ENCODE measurements around the gene DCTD. TPM values are rescaled to one million over a fixed set of nuclear protein-coding genes. Genes with fewer than 3 reads are reported as not detected.
A peak's percentile ranks its signal among the peaks of the same experiment; 100 is the strongest.

Gene DCTD
- total RNA-seq, 2 donors from 2014 or later, result 112 to 126 TPM

GRCh38 chr4:182928061-182928460 lies 10.9 kb upstream of the DCTD start:
- Mint-ChIP-seq H3K27me3 (ENCODE audit: low read depth) (no peaks in the 10 kb centered on the region), H3K36me3 (ENCODE audit: insufficient read depth in 2 of 2) (no peaks in the 10 kb centered on the region), H3K4me1 (ENCODE audit: low read depth) (no peaks in the 10 kb centered on the region), H3K27ac (no peak overlapping the region), H3K9me3 (no peaks in the 10 kb centered on the region), H3K4me3 (no peak overlapping the region)
- ATAC-seq (replicated peaks in 1 of 2) (no peak), DNase-seq (peak; percentile 9)

- ATAC-seq (replicated peaks in 1 of 2), result no peak
- H3K36me3 Mint-ChIP-seq (ENCODE audit: insufficient read depth in 2 of 2), result no peaks in the 10 kb centered on the region
Measured at GRCh38 chr4:182927505-182927904, 10.3 kb upstream of the DCTD start.

GRCh38 chr4:182925855-182926254 lies 8.7 kb upstream of the DCTD start:
- H3K27me3 Mint-ChIP-seq (ENCODE audit: low read depth), result no peaks in the 10 kb centered on the region
- ATAC-seq (replicated peaks in 1 of 2) (no peak), DNase-seq (no peak)
- no peaks in the 10 kb centered on the region for H3K9me3 Mint-ChIP-seq
- H3K4me1 Mint-ChIP-seq (ENCODE audit: low read depth), result no peaks in the 10 kb centered on the region
- H3K36me3 Mint-ChIP-seq (ENCODE audit: insufficient read depth in 2 of 2), result no peaks in the 10 kb centered on the region
- no peak overlapping the region for H3K4me3 Mint-ChIP-seq
- no peak overlapping the region for H3K27ac Mint-ChIP-seq

More at GRCh38 chr4:182927505-182927904, 10.3 kb upstream of the DCTD start:
- Mint-ChIP-seq H3K27me3 (ENCODE audit: low read depth) (no peaks in the 10 kb centered on the region), H3K4me1 (ENCODE audit: low read depth) (no peaks in the 10 kb centered on the region), H3K4me3 (no peak overlapping the region), H3K9me3 (no peaks in the 10 kb centered on the region), H3K27ac (no peak overlapping the region)
- DNase-seq, result no peak

GRCh38 chr4:182925298-182925757 lies 8.1 kb upstream of the DCTD start:
- no peaks in the 10 kb centered on the region for H3K27me3 Mint-ChIP-seq (ENCODE audit: low read depth)
- ATAC-seq (replicated peaks in 1 of 2) (peak; percentile 95 to 98), DNase-seq (peak; percentile 60 to 62)
- H3K9me3 Mint-ChIP-seq, result no peaks in the 10 kb centered on the region
- no peak overlapping the region for H3K4me3 Mint-ChIP-seq
- H3K27ac Mint-ChIP-seq, result no peak overlapping the region
- no peaks in the 10 kb centered on the region for H3K4me1 Mint-ChIP-seq (ENCODE audit: low read depth)
- no peaks in the 10 kb centered on the region for H3K36me3 Mint-ChIP-seq (ENCODE audit: insufficient read depth in 2 of 2)

- DNase-seq (no peak), ATAC-seq (replicated peaks in 1 of 2) (no peak)
- H3K27me3 Mint-ChIP-seq (ENCODE audit: low read depth), result no peaks in the 10 kb centered on the region
- H3K4me1 Mint-ChIP-seq (ENCODE audit: low read depth), result peaks cover 7% of the 10 kb centered on the region
- H3K36me3 Mint-ChIP-seq (ENCODE audit: insufficient read depth in 2 of 2), result no peaks in the 10 kb centered on the region
- no peaks in the 10 kb centered on the region for H3K9me3 Mint-ChIP-seq
- no peak overlapping the region for H3K27ac Mint-ChIP-seq
- H3K4me3 Mint-ChIP-seq, result no peak overlapping the region
Measured at GRCh38 chr4:182924497-182924896, 7.3 kb upstream of the DCTD start.

GRCh38 chr4:182923796-182924340 lies 6.7 kb upstream of the DCTD start:
- no peak overlapping the region for H3K27ac Mint-ChIP-seq
- DNase-seq, result no peak
- H3K36me3 Mint-ChIP-seq (ENCODE audit: insufficient read depth in 2 of 2), result no peaks in the 10 kb centered on the region
- H3K27me3 Mint-ChIP-seq (ENCODE audit: low read depth), result no peaks in the 10 kb centered on the region
- no peak overlapping the region for H3K4me3 Mint-ChIP-seq
- H3K9me3 Mint-ChIP-seq, result no peaks in the 10 kb centered on the region
- ATAC-seq (replicated peaks in 1 of 2), result no peak
- H3K4me1 Mint-ChIP-seq (ENCODE audit: low read depth), result peaks cover 12% of the 10 kb centered on the region

- H3K36me3 Mint-ChIP-seq (ENCODE audit: insufficient read depth in 2 of 2), result no peaks in the 10 kb centered on the region
- no peak overlapping the region for H3K4me3 Mint-ChIP-seq
- no peak overlapping the region for H3K27ac Mint-ChIP-seq
- no peaks in the 10 kb centered on the region for H3K27me3 Mint-ChIP-seq (ENCODE audit: low read depth)
- ATAC-seq (replicated peaks in 1 of 2), result no peak
- no peak for DNase-seq
- peaks cover 17% of the 10 kb centered on the region for H3K4me1 Mint-ChIP-seq (ENCODE audit: low read depth)
- no peaks in the 10 kb centered on the region for H3K9me3 Mint-ChIP-seq
Measured at GRCh38 chr4:182923366-182923765, 6.2 kb upstream of the DCTD start.

GRCh38 chr4:182922501-182923284 lies 5.5 kb upstream of the DCTD start:
- Mint-ChIP-seq H3K4me3 (no peak overlapping the region), H3K4me1 (ENCODE audit: low read depth) (peaks cover 23% of the 10 kb centered on the region), H3K36me3 (ENCODE audit: insufficient read depth in 2 of 2) (no peaks in the 10 kb centered on the region), H3K9me3 (no peaks in the 10 kb centered on the region), H3K27ac (no peak overlapping the region), H3K27me3 (ENCODE audit: low read depth) (no peaks in the 10 kb centered on the region)
- ATAC-seq (replicated peaks in 1 of 2) (no peak), DNase-seq (no peak)

GRCh38 chr4:182921608-182922007 lies 4.4 kb upstream of the DCTD start:
- H3K36me3 Mint-ChIP-seq (ENCODE audit: insufficient read depth in 2 of 2), result no peaks in the 10 kb centered on the region
- H3K4me1 Mint-ChIP-seq (ENCODE audit: low read depth), result peaks cover 23% of the 10 kb centered on the region
- no peaks in the 10 kb centered on the region for H3K9me3 Mint-ChIP-seq
- H3K27ac Mint-ChIP-seq, result no peak overlapping the region
- ATAC-seq (replicated peaks in 1 of 2) (no peak), DNase-seq (no peak)
- H3K4me3 Mint-ChIP-seq, result no peak overlapping the region
- H3K27me3 Mint-ChIP-seq (ENCODE audit: low read depth), result no peaks in the 10 kb centered on the region

- ATAC-seq (replicated peaks in 1 of 2) (no peak), DNase-seq (no peak)
- peaks cover 32% of the 10 kb centered on the region for H3K4me1 Mint-ChIP-seq (ENCODE audit: low read depth)
- no peaks in the 10 kb centered on the region for H3K27me3 Mint-ChIP-seq (ENCODE audit: low read depth)
- no peak overlapping the region for H3K27ac Mint-ChIP-seq
- no peaks in the 10 kb centered on the region for H3K36me3 Mint-ChIP-seq (ENCODE audit: insufficient read depth in 2 of 2)
- no peak overlapping the region for H3K4me3 Mint-ChIP-seq
- H3K9me3 Mint-ChIP-seq, result no peaks in the 10 kb centered on the region
Measured at GRCh38 chr4:182920676-182921075, 3.5 kb upstream of the DCTD start.

GRCh38 chr4:182918791-182919302 lies 1.7 kb upstream of the DCTD start:
- DNase-seq (peak; percentile 25 to 41), ATAC-seq (replicated peaks in 1 of 2) (peak; percentile 26 to 57)
- no peaks in the 10 kb centered on the region for H3K27me3 Mint-ChIP-seq (ENCODE audit: low read depth)
- peaks cover 47% of the 10 kb centered on the region for H3K4me1 Mint-ChIP-seq (ENCODE audit: low read depth)
- H3K36me3 Mint-ChIP-seq (ENCODE audit: insufficient read depth in 2 of 2), result peaks cover 0 to under 1% of the 10 kb centered on the region in 2 donors
- no peaks in the 10 kb centered on the region for H3K9me3 Mint-ChIP-seq
- peak overlapping the region; percentile 64 to 73 for H3K4me3 Mint-ChIP-seq
- peak overlapping the region; percentile 92 for H3K27ac Mint-ChIP-seq

- DNase-seq (no peak), ATAC-seq (replicated peaks in 1 of 2) (peak in 1 of 2 donors; percentile 1)
- Mint-ChIP-seq H3K27me3 (ENCODE audit: low read depth) (no peaks in the 10 kb centered on the region), H3K9me3 (no peaks in the 10 kb centered on the region), H3K4me1 (ENCODE audit: low read depth) (peaks cover 54% of the 10 kb centered on the region), H3K4me3 (peak overlapping the region; percentile 64 to 73), H3K27ac (peak overlapping the region; percentile 92), H3K36me3 (ENCODE audit: insufficient read depth in 2 of 2) (peaks cover 2% of the 10 kb centered on the region in 2 donors)
Measured at GRCh38 chr4:182918044-182918607, 940 bp upstream of the DCTD start.

GRCh38 chr4:182916483-182917181 lies 554 bp downstream of the DCTD start:
- peaks cover 67% of the 10 kb centered on the region for H3K4me1 Mint-ChIP-seq (ENCODE audit: low read depth)
- H3K4me3 Mint-ChIP-seq, result peak overlapping the region; percentile 79 to 87
- peaks cover 4 to 10% of the 10 kb centered on the region in 2 donors for H3K36me3 Mint-ChIP-seq (ENCODE audit: insufficient read depth in 2 of 2)
- H3K27ac Mint-ChIP-seq, result peak overlapping the region; percentile 94
- H3K27me3 Mint-ChIP-seq (ENCODE audit: low read depth), result no peaks in the 10 kb centered on the region
- H3K9me3 Mint-ChIP-seq, result no peaks in the 10 kb centered on the region
- peak; percentile 10 to 18 for ATAC-seq (replicated peaks in 1 of 2)
- DNase-seq, result peak; percentile 34 to 43
